Heart left ventricle (tissue), 16 donors: Measurements from ENCODE around the gene KIAA1586. TPM values are rescaled to one million over a fixed set of nuclear protein-coding genes. Genes with fewer than 3 reads are reported as not detected.

ENCODE experiments used
- ATAC-seq, 4 donors: fragments of 200-7000 bp; cut with Tn5 transposase; one replicate each; pipeline ENCODE4 v1.9.1; 2020 to 2022; ENCODE audit warnings: moderate library complexity in 4 of 4, mild to moderate bottlenecking in 3 of 4, moderate number of reproducible peaks in 1 of 4
- DNase-seq, 5 donors: peaks; one replicate each; pipeline ENCODE4 v3.0.0-alpha.2; 2020
- H3K27ac ChIP-seq, 12 donors: fragments of 200-600 bp; sonication (generic) in 4 of 12; one replicate each; pipeline versions ENCODE4 v1.5.0 to v1.8.0; 2016 to 2022; ENCODE audit warnings: mild to moderate bottlenecking in 2 of 12
- H3K27me3 ChIP-seq, 9 donors: fragments of 200-600 bp; sonication (generic) in 2 of 9; one replicate each; pipeline versions ENCODE4 v1.5.1 to v1.8.0; 2016 to 2022; ENCODE audit warnings: mild to moderate bottlenecking in 3 of 9
- H3K36me3 ChIP-seq, 9 donors: fragments of 200-600 bp; sonication (generic) in 2 of 9; one replicate each; pipeline versions ENCODE4 v1.5.0 to v1.8.0; 2018 to 2022; ENCODE audit warnings: mild to moderate bottlenecking in 2 of 9
- H3K4me1 ChIP-seq, 12 donors: fragments of 200-600 bp; sonication (generic) in 4 of 12; one replicate each; pipeline versions ENCODE4 v1.5.0 to v1.8.0; 2016 to 2022; ENCODE audit warnings: mild to moderate bottlenecking in 3 of 12
- H3K4me3 ChIP-seq, 12 donors: fragments of 200-600 bp; sonication (generic) in 4 of 12; one replicate each; pipeline versions ENCODE4 v1.5.0 to v1.8.0; 2017 to 2022; ENCODE audit warnings: mild to moderate bottlenecking in 9 of 12, moderate library complexity in 4 of 12
- H3K9me3 ChIP-seq, 12 donors: fragments of 200-600 bp; sonication (generic) in 4 of 12; one replicate each; pipeline versions ENCODE4 v1.5.0 to v1.8.0; 2016 to 2022; ENCODE audit warnings: mild to moderate bottlenecking in 1 of 12
- CTCF ChIP-seq, 12 donors: fragments of 200-600 bp; sonication (generic) in 4 of 12; IDR thresholded peaks; one replicate each; pipeline versions ENCODE4 v1.5.0 to v1.8.0; 2018 to 2022; ENCODE audit warnings: antibody characterized with exemption in 12 of 12, mild to moderate bottlenecking in 5 of 12
- POLR2A ChIP-seq, 2 donors: fragments of 450-650 bp; IDR thresholded peaks; one replicate each; pipeline ENCODE4 v1.6.1; 2017; ENCODE audit warnings: antibody characterized with exemption in 2 of 2, mild to moderate bottlenecking in 2 of 2, moderate library complexity in 2 of 2
- WGBS, 4 donors: extraction: QIAGEN DNeasy Blood & Tissue Kit in 2 of 4; methylation state at CpG; one replicate each; pipeline versions ENCODE4 v1.1.5 to v1.1.7; 2013 to 2018; 5-methylcytosine and 5-hydroxymethylcytosine counted together
- intact Hi-C, 10 donors: fragments of 100-400 bp; cut with DNase I; formaldehyde crosslinking; loops; one replicate each; pipeline versions ENCODE4 v1.11.1 to v1.14.2; 2022
- polyA plus RNA-seq, 2 donors: library from polyadenylated mRNA; stranded (reverse); fragments of 200-250 nt; gene quantifications; one replicate each; pipeline ENCODE4 v1.2.3, GENCODE V29; 2013
- total RNA-seq, 9 donors: library from RNA; depleted of rRNA in 2 of 9; stranded (reverse); fragments of >200 nt in 2 of 9; fragmentation: NEBNext Ultra II Directional in 3 of 9; extraction: Animal tissue kit (Norgen Biotek cat#: 25700) in 3 of 9; gene quantifications; one replicate each; pipeline versions ENCODE4 v1.1.0 to v1.2.4, GENCODE V29; 2016 to 2023
- donor health status: ischemic (EF 13 %, LVEDD 7.1; RV severe dilation, severe dysfunction).
- donor health status: healthy with polysubstance abuse.
- donor health status: DM: no; HTN: yes; CAD: no.
- donor health status: DM: no; HTN: no; CAD: no.
- donor health status: ischemic (EF 25% LVEDD 6.9; RV normal size, moderate dysfunction).
- donor health status: ischemic (EF 25% LVEDD 5.7; RV mildly dilated, moderate dysfunction).
- donor health status: healthy.
- donor health status: DM: yes; HTN: yes; CAD: no.
- donor health status: ischemic (EF 35%, LVEDD 5.7; RV mildly dilated, moderate dysfunction).
- donor health status: nonischemic (EF 11% LVEDD 7.7; RV severe dilation, severe dysfunction).
- donor health status: DM: yes; HTN: yes; CAD: no.
- donor health status: PGD.
- donor health status: ischemic (EF 29% LVEDD 5.4; RV normal size, mild dysfunction).
- donor health status: nonischemic (EF 23%, LVEDD 6.1; RV moderate dilation, normal function).

Gene KIAA1586
- total and polyA plus RNA-seq, 11 donors = 2.1 to 11.7 (median 6.3) TPM

GRCh38 chr6:57094689-57095088, 48.2 kb downstream of the KIAA1586 start:
- Histone ChIP-seq H3K4me3 (no peak overlapping the region), H3K36me3 (peaks cover 0 to 59% (median 26%) of the 10 kb centered on the region in 9 donors), H3K4me1 (peaks cover 3 to 47% (median 32%) of the 10 kb centered on the region in 12 donors), H3K27ac (no peak overlapping the region), H3K9me3 (no peaks in the 10 kb centered on the region), H3K27me3 (no peaks in the 10 kb centered on the region)
- ATAC-seq = no peak
- intact Hi-C loops = no loop called here
- TF ChIP-seq POLR2A (IDR thresholded peaks at IDR 0.05) (no peak), CTCF (IDR thresholded peaks at IDR 0.05) (no peak)
- 98 to 100% (median 99%) methylated on average over 1 of the region's 1 CpG for WGBS, 4 donors
- DNase-seq = no peak

GRCh38 chr6:57097596-57097995, 51.1 kb downstream of the KIAA1586 start:
- no peak for ATAC-seq
- 73 to 89% (median 80%) methylated on average over 1 of the region's 1 CpG for WGBS, 4 donors
- no peak for TF ChIP-seq CTCF (IDR thresholded peaks at IDR 0.05)
- no peak for TF ChIP-seq POLR2A (IDR thresholded peaks at IDR 0.05)
- Histone ChIP-seq H3K4me1 (peaks cover 0 to 34% (median 20%) of the 10 kb centered on the region in 12 donors), H3K27ac (no peak overlapping the region), H3K9me3 (no peaks in the 10 kb centered on the region), H3K27me3 (no peaks in the 10 kb centered on the region), H3K36me3 (peaks cover 0 to 77% (median 49%) of the 10 kb centered on the region in 9 donors), H3K4me3 (no peak overlapping the region)
- DNase-seq = no peak
- intact Hi-C loops = no loop called here

GRCh38 chr6:57102976-57103375, 56.5 kb downstream of the KIAA1586 start:
- Histone ChIP-seq H3K27ac (no peak overlapping the region), H3K4me3 (no peak overlapping the region), H3K36me3 (peaks cover 0 to 87% (median 65%) of the 10 kb centered on the region in 9 donors), H3K4me1 (peaks cover 0 to 25% (median 0%) of the 10 kb centered on the region in 12 donors), H3K9me3 (no peaks in the 10 kb centered on the region), H3K27me3 (no peaks in the 10 kb centered on the region)
- TF ChIP-seq CTCF (IDR thresholded peaks at IDR 0.05) (no peak), POLR2A (IDR thresholded peaks at IDR 0.05) (no peak)
- DNase-seq (no peak), ATAC-seq (no peak)
- intact Hi-C loops = no loop called here
- WGBS, 4 donors = 86 to 90% (median 89%) methylated on average over 3 of the region's 3 CpGs

GRCh38 chr6:57104336-57104735, 57.8 kb downstream of the KIAA1586 start:
- Histone ChIP-seq H3K27ac (no peak overlapping the region), H3K9me3 (no peaks in the 10 kb centered on the region), H3K27me3 (no peaks in the 10 kb centered on the region), H3K36me3 (peaks cover 0 to 82% (median 51%) of the 10 kb centered on the region in 9 donors), H3K4me3 (no peak overlapping the region), H3K4me1 (peaks cover 0 to 38% (median 0%) of the 10 kb centered on the region in 12 donors)
- no peak for TF ChIP-seq POLR2A (IDR thresholded peaks at IDR 0.05)
- TF ChIP-seq CTCF (IDR thresholded peaks at IDR 0.05) = no peak
- ATAC-seq = no peak
- no peak for DNase-seq
- intact Hi-C loops = no loop called here
- 80 to 86% (median 83%) methylated on average over 5 of the region's 5 CpGs for WGBS, 4 donors

Other genes starting within 250 kb of the KIAA1586 start
- gene BEND6, start 91.6 kb upstream of the KIAA1586 start, total RNA-seq = 1 to 10 TPM in 3 of 9 donors, under 1 TPM in 5, not detected in 1; 0.25 to 2.2 (median 0.53) TPM
- under 1 TPM; 0.14 to 0.19 TPM for gene BEND6, start 91.6 kb upstream of the KIAA1586 start, polyA plus RNA-seq
- 10 to 100 TPM; 17.7 to 37.1 (median 22.3) TPM for gene ZNF451, start 43.5 kb downstream of the KIAA1586 start, total RNA-seq
- gene ZNF451, start 43.5 kb downstream of the KIAA1586 start, polyA plus RNA-seq = 10 to 100 TPM in 1 of 2 donors, 1 to 10 TPM in 1; 8.8 to 11.5 TPM
- gene BAG2, start 125.6 kb downstream of the KIAA1586 start, total RNA-seq = 10 to 100 TPM in 5 of 9 donors, 1 to 10 TPM in 4; 8.2 to 18.0 (median 11.6) TPM
- gene BAG2, start 125.6 kb downstream of the KIAA1586 start, polyA plus RNA-seq = 10 to 100 TPM in 1 of 2 donors, 1 to 10 TPM in 1; 4.5 to 10.8 TPM
- gene RAB23, start 175.6 kb downstream of the KIAA1586 start, total RNA-seq = 10 to 100 TPM in 4 of 9 donors, 1 to 10 TPM in 5; 7.6 to 15.4 (median 9.6) TPM
- 1 to 10 TPM; 2.6 to 7.7 TPM for gene RAB23, start 175.6 kb downstream of the KIAA1586 start, polyA plus RNA-seq